ENCODE measurements around the gene POLR1B. TPM values are rescaled to one million over a fixed set of nuclear protein-coding genes. Genes with fewer than 3 reads are reported as not detected.

The POLR1B gene
- total and polyA plus RNA-seq, 2 of the 13 experiments (the other 11 are each of a cell fraction or from before 2014, with no cell fraction given): 18.3 to 46.0 TPM

DNA sequence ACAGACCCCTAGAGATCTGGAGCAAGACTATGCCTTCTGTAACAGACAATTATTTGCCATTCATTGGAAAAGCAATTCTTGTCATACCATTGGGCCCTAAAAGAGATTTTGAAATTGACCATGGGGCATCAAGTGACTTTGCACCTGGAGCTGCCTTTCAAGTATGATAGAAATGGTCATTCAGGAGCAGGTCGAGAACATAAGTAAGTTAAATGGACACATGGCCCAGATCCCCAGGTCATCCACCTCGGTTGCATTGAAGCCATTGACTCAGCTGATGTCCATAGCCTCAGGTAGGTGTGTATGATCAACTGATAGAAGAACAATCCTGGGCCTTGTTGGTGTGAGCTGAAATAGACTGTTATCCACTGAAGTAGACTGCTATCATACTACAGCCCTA, 61.5 kb downstream of the POLR1B start:
- Histone ChIP-seq H3K9ac (ENCODE audit: insufficient read depth, low read depth, low read length) (no peak overlapping the region), H3K27ac (ENCODE audit: extremely low read length, insufficient read depth, low read length) (no peak overlapping the region), H3K4me3 (replicated peaks in 1 of 3; ENCODE audit: insufficient read depth in 1 of 3, low read depth in 2 of 3, low read length in 3 of 3) (no peak overlapping the region), H3K9me3 (ENCODE audit: low read length) (no peaks in the 10 kb centered on the region), H4K20me1 (ENCODE audit: insufficient read depth, low read length) (no peaks in the 10 kb centered on the region), H3K79me2 (ENCODE audit: insufficient read depth, low read length) (no peaks in the 10 kb centered on the region), H2AFZ (ENCODE audit: low read length) (no peak overlapping the region), H3K27me3 (ENCODE audit: control insufficient read depth in 1 of 2, insufficient read depth in 2 of 2, low read length in 2 of 2) (peaks cover 0 to 3% of the 10 kb centered on the region in 2 experiments; a peak in 1 of 5 replicates), H3K36me3 (replicated peaks in 1 of 2; ENCODE audit: control insufficient read depth in 1 of 2, insufficient read depth in 2 of 2, low read length in 2 of 2) (no peaks in the 10 kb centered on the region), H3K4me2 (ENCODE audit: low read depth, low read length) (no peak overlapping the region), H3K4me1 (ENCODE audit: insufficient read depth, low read length) (peaks cover 20% of the 10 kb centered on the region)
- intact Hi-C loops (cut with micrococcal nuclease; ENCODE audit: unreplicated experiment) (no loop called here), in situ Hi-C loops (cut with HindIII; ENCODE audit: extremely low pct_ligation_motif_present, low pct_unique_long_range_greater_than_20kb) (loop anchor here (5.0 kb wide), 1 partner anchor 119 kb away; the partner anchor contains the start of gene NT5DC4)
- WGBS (ENCODE audit: low lambda C conversion rate): 7% methylated on average over 2 of the region's 2 CpGs
- ChIA-PET CTCF (ENCODE audit: low intra/inter-chr PET ratio, low total read pairs) (no interaction called here), POLR2A (interaction anchor here (1.4 kb wide), 1 partner anchor 41 kb away, joined by 6 read pairs; no protein-coding TSS in a partner anchor)
- FAIRE-seq (no peak), ATAC-seq (no peak), DNase-seq (ENCODE audit: low spot score) (no peak)
- no peak for TF ChIP-seq PPARG (CRISPR knock-in tag; conservative IDR thresholded peaks at IDR 0.05)
- no TSS peak for BruUV-seq (replicated peaks)

DNA sequence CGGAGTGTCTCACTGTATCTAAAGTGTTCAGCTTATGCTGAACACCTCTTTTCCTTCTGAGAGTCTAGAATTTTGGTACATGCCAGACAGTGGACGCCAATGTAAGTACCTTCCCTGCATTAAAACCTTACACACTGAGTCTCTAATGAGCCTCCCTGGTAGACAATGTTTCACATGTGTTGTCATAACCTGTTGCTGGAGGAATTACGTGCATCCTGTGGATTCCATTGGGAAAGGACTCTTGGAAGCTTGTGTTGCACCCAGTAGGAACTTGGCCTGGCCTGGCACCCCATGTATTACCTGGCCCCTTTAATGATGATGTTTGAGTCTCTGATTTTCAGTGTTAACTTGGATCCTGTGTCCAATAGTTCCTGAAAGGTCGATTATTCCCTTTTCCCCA, 62.7 kb downstream of the POLR1B start:
- DNase-seq (ENCODE audit: low spot score): no peak
- no peak overlapping the region for H2AFZ ChIP-seq (ENCODE audit: low read length)
- no peak overlapping the region for H3K27ac ChIP-seq (ENCODE audit: extremely low read length, insufficient read depth, low read length)
- peaks cover 0 to 3% of the 10 kb centered on the region in 2 experiments; a peak in 1 of 5 replicates for H3K27me3 ChIP-seq (ENCODE audit: control insufficient read depth in 1 of 2, insufficient read depth in 2 of 2, low read length in 2 of 2)
- H3K4me2 ChIP-seq (ENCODE audit: low read depth, low read length): no peak overlapping the region
- in situ Hi-C loops (cut with HindIII; ENCODE audit: extremely low pct_ligation_motif_present, low pct_unique_long_range_greater_than_20kb): loop anchor here (5.0 kb wide), 1 partner anchor 117 kb away; the partner anchor contains the start of gene NT5DC4
- intact Hi-C loops (cut with micrococcal nuclease; ENCODE audit: unreplicated experiment): no loop called here
- peaks cover 16% of the 10 kb centered on the region for H3K4me1 ChIP-seq (ENCODE audit: insufficient read depth, low read length)
- H3K9me3 ChIP-seq (ENCODE audit: low read length): no peaks in the 10 kb centered on the region
- CTCF ChIA-PET (ENCODE audit: low intra/inter-chr PET ratio, low total read pairs): no interaction called here
- H4K20me1 ChIP-seq (ENCODE audit: insufficient read depth, low read length): no peaks in the 10 kb centered on the region
- 22% methylated on average over 4 of the region's 4 CpGs for WGBS (ENCODE audit: low lambda C conversion rate)
- ATAC-seq: no peak
- no peak overlapping the region for H3K4me3 ChIP-seq (replicated peaks in 1 of 3; ENCODE audit: insufficient read depth in 1 of 3, low read depth in 2 of 3, low read length in 3 of 3)
- FAIRE-seq: no peak
- BruUV-seq (replicated peaks): no TSS peak
- H3K36me3 ChIP-seq (replicated peaks in 1 of 2; ENCODE audit: control insufficient read depth in 1 of 2, insufficient read depth in 2 of 2, low read length in 2 of 2): no peaks in the 10 kb centered on the region
- no peak overlapping the region for H3K9ac ChIP-seq (ENCODE audit: insufficient read depth, low read depth, low read length)
- no peaks in the 10 kb centered on the region for H3K79me2 ChIP-seq (ENCODE audit: insufficient read depth, low read length)
- POLR2A ChIA-PET: interaction anchor here (1.2 kb wide), 1 partner anchor 20 kb away, joined by 3 read pairs; the partner anchor contains the start of gene CHCHD5
- TF ChIP-seq TOE1 (CRISPR knock-in tag; IDR thresholded peaks at IDR 0.05) (no peak), FOXA1 (IDR thresholded peaks at IDR 0.05) (no peak), FOXA1 (CRISPR knock-in tag; IDR thresholded peaks at IDR 0.05) (no peak), MYNN (CRISPR knock-in tag; IDR thresholded peaks at IDR 0.05; ENCODE audit: low read depth) (no peak)
- TF ChIP-seq, protein P1, sequence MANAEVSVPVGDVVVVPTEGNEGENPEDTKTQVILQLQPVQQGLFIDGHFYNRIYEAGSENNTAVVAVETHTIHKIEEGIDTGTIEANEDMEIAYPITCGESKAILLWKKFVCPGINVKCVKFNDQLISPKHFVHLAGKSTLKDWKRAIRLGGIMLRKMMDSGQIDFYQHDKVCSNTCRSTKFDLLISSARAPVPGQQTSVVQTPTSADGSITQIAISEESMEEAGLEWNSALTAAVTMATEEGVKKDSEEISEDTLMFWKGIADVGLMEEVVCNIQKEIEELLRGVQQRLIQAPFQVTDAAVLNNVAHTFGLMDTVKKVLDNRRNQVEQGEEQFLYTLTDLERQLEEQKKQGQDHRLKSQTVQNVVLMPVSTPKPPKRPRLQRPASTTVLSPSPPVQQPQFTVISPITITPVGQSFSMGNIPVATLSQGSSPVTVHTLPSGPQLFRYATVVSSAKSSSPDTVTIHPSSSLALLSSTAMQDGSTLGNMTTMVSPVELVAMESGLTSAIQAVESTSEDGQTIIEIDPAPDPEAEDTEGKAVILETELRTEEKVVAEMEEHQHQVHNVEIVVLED (CRISPR knock-in tag; IDR thresholded peaks at IDR 0.05; ENCODE audit: borderline replicate concordance): no peak
- TF ChIP-seq, protein P2, sequence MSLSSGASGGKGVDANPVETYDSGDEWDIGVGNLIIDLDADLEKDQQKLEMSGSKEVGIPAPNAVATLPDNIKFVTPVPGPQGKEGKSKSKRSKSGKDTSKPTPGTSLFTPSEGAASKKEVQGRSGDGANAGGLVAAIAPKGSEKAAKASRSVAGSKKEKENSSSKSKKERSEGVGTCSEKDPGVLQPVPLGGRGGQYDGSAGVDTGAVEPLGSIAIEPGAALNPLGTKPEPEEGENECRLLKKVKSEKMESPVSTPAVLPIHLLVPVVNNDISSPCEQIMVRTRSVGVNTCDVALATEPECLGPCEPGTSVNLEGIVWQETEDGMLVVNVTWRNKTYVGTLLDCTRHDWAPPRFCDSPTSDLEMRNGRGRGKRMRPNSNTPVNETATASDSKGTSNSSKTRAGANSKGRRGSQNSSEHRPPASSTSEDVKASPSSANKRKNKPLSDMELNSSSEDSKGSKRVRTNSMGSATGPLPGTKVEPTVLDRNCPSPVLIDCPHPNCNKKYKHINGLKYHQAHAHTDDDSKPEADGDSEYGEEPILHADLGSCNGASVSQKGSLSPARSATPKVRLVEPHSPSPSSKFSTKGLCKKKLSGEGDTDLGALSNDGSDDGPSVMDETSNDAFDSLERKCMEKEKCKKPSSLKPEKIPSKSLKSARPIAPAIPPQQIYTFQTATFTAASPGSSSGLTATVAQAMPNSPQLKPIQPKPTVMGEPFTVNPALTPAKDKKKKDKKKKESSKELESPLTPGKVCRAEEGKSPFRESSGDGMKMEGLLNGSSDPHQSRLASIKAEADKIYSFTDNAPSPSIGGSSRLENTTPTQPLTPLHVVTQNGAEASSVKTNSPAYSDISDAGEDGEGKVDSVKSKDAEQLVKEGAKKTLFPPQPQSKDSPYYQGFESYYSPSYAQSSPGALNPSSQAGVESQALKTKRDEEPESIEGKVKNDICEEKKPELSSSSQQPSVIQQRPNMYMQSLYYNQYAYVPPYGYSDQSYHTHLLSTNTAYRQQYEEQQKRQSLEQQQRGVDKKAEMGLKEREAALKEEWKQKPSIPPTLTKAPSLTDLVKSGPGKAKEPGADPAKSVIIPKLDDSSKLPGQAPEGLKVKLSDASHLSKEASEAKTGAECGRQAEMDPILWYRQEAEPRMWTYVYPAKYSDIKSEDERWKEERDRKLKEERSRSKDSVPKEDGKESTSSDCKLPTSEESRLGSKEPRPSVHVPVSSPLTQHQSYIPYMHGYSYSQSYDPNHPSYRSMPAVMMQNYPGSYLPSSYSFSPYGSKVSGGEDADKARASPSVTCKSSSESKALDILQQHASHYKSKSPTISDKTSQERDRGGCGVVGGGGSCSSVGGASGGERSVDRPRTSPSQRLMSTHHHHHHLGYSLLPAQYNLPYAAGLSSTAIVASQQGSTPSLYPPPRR (CRISPR knock-in tag; IDR thresholded peaks at IDR 0.05; ENCODE audit: borderline replicate concordance): no peak

All from HepG2 (cell line).